GM19395 (cell line): ENCODE measurements around the gene FPGT.
"Not testable (repeated sequence)": the region's sequence is repeated elsewhere in the genome, so short reads cannot be mapped to it uniquely, and the experiment has no call there.

Experiments
- ATAC-seq: cut with Tn5 transposase; IDR thresholded peaks from one replicate; pipeline ENCODE4 v1.9.1; 2021; ENCODE audit warnings: mild to moderate bottlenecking, moderate library complexity; ENCODE audit not compliant: unreplicated experiment

The FPGT gene

DNA sequence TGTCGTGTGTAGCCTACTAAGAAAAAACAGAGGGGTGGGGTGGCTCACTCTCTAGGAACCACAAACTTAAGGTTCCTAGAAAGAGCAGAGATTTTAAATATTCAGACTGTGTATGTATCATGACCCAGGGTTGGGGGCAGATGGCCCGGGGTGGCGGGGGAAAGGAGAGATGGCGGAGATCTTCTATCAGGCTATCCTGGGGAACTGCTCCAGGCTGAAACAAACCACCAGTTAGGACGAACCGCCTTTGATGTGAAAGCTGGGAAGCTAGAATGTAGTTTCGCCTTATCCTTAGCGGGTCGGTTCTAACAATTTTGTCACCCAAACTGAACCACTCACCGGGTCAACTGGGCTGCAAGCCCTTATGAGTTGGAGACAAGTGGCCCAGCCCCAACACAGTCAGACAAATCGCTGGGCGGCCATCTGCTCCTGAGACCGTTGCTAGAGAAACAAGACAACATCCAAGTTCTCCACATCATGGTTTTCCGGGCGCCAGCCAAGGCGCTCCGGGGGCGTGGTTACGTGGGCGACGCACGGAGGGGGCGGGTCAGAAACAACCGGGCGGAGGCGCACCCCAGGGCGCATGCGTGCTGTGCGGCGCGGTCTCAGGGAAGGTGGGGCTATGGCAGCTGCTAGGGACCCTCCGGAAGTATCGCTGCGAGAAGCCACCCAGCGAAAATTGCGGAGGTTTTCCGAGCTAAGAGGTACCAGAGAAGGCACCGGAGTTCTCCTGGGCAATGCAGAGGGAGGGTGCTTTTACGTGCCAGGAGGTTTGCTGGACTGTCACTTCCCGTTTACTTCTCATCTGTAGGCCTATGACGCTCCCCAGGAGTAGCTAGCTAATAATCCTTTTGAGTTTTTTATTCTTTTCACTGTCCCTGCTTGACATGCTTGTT, at the start of gene FPGT, which contains the start of gene LRRIQ3:
FPGT (plus strand) TSS at position 586 of the 896 bp plus-strand sequence; CDS start at position 623, 37 bp downstream.
LRRIQ3 (minus strand) TSS at position 520 of the 896 bp plus-strand sequence. CDS start 14,492 bp downstream, outside the sequence.
- ATAC-seq, result peak; percentile 92

- ATAC-seq, result no peak
Observed at GRCh38 chr1:74160046-74160445, 38.0 kb upstream of the FPGT start.

- ATAC-seq, result no peak
Observed at GRCh38 chr1:74161497-74161896, 36.5 kb upstream of the FPGT start.

- ATAC-seq, result no peak
Observed at GRCh38 chr1:74162333-74162732, 35.7 kb upstream of the FPGT start.

- not testable (repeated sequence) for ATAC-seq
Observed at GRCh38 chr1:74174423-74174822, 23.6 kb upstream of the FPGT start.

DNA sequence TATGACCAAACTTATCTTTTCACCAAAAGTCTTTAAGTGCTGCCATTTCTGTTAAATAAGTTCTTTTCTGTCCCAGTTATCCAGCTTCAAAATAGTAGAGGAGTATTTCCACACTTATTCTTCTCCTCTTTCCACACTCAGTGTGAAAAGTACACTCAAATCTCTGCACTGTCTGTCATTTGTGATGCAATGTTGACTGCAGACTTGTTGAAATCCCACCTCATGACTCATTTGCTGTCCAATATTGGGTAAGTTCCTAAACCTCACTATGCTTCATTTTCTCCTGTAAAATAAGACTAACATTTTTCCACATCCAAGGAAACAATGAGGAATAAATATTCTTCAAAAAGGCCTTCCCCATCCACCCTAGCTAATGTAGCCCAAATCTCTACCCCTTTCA, 17.6 kb upstream of the FPGT start:
- ATAC-seq, result no peak

DNA sequence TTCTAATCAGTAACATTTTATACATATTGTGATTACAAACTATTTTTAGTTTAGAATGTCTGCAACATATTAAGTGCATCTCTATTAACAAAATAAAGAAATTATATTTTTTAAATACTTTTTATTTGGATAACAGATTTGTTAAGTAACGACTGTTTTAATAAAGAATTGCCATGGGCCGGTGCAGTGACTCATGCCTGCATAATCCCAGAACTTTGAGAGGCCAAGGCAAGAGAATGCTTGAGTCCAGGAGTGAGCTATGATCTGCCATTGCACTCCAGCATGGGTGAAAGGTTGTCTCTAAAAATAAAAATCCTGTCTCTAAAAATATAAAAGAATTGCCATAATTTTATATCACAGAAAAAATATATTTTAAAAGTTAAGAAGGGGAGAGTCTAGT, 4.1 kb upstream of the FPGT start:
- no peak for ATAC-seq

GRCh38 chr1:74195339-74195738, 2.7 kb upstream of the FPGT start:
- no peak for ATAC-seq

- no peak for ATAC-seq
Observed at GRCh38 chr1:74197255-74197654, 787 bp upstream of the FPGT start.

DNA sequence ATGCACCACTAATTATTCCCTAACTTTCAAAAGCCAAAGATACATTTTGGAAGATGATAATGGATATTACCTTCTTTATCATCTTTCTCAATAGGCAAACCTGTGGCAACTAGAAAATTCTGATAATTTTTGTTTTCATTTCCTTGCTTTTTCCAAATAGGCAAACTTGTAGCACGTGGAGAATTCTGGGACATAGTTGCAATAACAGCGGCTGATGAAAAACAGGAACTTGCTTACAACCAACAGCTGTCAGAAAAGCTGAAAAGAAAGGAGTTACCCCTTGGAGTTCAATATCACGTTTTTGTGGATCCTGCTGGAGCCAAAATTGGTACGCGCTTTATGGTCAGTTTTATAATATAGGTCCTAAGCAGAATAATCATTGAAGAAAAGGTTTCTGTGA, 1.5 kb downstream of the FPGT start:
- ATAC-seq, result no peak

DNA sequence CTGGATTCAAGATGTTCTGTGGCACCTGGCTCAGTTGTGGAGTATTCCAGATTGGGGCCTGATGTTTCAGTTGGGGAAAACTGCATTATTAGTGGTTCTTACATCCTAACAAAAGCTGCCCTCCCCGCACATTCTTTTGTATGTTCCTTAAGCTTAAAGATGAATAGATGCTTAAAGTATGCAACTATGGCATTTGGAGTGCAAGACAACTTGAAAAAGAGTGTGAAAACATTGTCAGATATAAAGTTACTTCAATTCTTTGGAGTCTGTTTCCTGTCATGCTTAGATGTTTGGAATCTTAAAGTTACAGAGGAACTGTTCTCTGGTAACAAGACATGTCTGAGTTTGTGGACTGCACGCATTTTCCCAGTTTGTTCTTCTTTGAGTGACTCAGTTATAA, 7.2 kb downstream of the FPGT start:
- ATAC-seq, result no peak

- ATAC-seq, result no peak
Observed at GRCh38 chr1:74215229-74215628, 17.2 kb downstream of the FPGT start.

DNA sequence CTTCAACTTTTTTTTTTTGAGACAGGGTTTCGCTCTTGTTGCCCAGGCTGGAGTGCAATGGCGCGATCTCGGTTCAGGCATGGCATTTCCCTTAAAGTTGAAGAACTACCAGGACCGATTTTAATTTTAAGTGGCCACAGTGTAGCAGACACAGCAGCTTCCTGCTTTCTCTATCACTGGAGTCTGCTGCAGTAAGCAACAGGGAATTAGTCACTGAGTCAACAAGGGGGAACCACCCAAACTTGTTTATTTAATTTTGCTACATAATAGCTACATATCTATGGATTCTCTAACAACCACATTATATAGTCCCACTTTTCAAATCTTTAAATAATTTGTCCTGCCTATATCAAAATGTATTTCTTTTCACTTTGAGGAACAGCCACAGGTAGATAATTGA, 24.7 kb downstream of the FPGT start:
- ATAC-seq, result no peak

DNA sequence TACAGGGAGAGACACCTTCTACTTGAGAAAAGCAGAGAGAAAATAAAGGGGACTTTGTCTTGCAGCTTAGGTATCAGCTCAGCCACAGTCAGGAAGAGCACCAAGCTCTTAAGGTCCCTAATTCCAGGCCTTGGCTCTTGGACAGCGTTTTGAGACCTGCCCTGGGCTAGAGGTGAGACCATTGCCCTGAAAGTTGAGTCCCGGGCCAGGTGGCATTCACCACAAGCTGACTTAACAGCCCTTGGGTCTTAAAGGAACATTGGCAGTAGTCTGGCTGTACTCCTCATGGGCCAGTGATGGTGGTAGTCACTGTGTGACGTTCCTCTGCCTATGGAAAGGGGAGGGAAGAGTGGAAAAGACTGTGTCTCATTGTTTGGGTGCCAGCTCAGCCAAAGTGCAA, 25.4 kb downstream of the FPGT start:
- no peak for ATAC-seq

DNA sequence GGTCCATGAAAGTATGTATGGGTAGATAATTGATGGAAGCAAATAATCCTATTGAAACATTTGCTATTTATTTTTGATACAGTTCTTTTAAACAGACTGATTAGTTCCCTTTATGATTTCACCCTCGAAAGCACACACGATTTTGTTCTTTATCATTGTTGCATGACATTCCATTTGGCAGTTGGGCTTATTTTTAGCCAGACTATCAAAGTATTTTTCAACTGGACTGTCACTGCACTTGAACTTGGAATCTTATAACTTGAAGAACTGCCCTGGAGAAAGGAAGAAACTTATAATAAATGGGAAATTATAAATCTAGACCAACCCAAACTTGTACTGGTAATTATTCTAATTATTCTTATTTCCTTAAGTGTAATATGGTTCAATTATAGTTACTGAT, 37.1 kb downstream of the FPGT start, which contains the start of gene TNNI3K:
TNNI3K (plus strand) TSS at position 235 of the 400 bp plus-strand sequence; CDS start at position 300, 65 bp downstream.
- no peak for ATAC-seq

- ATAC-seq, result no peak
Observed at GRCh38 chr1:74236440-74236839, 38.4 kb downstream of the FPGT start.

DNA sequence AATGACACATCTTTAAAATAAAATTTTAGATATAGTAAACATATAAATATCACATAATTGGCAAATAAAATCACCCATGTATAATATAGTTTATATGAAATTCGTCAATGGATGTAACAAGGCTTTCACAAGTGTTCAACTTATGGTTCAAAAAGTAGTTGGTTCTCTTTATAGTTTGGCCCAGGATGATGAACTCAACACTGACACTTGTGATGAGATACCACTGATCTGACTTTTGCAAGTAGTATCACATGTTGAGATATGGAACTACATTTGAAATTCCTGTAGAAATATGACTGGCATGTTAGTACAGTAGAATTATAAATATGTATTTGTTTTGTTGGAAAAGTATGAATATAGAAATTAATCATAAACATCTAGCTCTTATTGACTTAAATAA, 39.0 kb downstream of the FPGT start:
- ATAC-seq, result no peak

DNA sequence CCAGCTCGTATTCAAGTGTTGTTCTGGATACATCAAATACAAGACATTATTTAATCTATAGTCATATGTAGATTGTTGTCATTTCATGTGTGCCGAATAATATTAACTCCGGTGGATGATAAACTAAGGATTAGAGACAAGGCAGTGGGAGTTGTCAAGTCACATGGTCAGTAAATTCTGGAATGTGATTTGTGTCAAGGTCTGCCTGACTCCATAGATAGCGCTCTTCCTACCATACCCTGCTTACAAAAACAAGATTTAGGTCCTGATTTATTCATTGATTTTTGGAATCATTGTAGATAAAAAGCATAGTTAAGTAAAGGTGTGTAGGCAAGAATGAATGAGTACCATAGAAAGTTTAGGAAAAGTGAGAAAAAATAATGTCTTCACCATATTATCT, 39.7 kb downstream of the FPGT start:
- no peak for ATAC-seq

DNA sequence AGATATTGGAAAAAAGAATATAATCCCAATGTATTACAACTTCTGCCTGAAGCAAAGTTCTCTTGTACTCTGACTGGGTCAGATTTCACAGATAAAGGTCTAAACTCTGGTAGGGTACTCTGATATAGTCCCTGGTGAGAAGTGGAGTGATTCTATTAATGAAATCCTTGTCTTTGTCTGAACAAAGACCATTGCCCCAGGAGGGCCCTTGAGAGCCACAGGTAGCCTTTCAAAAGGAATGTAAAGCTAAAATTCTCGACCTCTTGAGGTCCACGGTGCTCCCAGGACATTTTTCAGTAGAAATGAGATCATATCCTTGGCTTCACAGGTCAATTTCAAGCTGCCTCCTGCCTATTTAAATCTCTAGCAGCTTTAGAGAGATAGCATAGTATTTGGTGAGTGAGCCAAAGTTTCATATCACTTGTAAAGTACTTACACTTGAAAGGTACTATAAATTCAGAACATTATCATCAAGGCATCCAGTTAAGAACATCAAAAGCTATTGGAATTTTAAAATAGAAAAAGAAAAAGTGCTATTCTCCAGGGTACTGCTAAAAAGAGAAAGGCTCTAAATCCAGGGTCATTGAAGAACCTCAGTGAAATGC, 47.2 kb downstream of the FPGT start:
- ATAC-seq, result no peak

DNA sequence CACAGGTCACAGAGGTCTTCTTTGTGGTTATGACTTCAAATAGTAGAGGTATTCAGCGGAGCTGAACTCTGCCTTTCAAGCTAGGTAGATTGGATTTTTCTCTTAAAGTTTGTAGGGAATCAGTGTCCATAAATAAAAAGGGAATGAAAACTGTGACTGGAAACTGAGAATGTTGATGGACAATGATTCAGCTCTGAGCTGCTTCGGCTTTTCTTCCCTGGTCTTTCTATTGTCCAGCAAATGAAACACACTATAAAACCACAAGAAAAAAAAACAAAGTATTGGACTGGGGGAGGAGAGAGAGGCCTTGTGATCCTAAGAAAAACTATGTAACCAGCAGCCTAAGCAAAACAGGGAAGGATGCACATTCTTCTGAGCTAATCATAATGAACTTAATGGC, 48.3 kb downstream of the FPGT start:
- no peak for ATAC-seq

GRCh38 chr1:74247881-74248528, 50.0 kb downstream of the FPGT start:
- no peak for ATAC-seq
